ENCODE results near the gene CFB. TPM values are rescaled to one million over a fixed set of nuclear protein-coding genes. Genes with fewer than 3 reads are reported as not detected.

The CFB gene
- total and polyA plus RNA-seq, 2 of the 4 experiments (the other 2 are of a cell fraction) = 1.8 to 6.1 TPM

DNA sequence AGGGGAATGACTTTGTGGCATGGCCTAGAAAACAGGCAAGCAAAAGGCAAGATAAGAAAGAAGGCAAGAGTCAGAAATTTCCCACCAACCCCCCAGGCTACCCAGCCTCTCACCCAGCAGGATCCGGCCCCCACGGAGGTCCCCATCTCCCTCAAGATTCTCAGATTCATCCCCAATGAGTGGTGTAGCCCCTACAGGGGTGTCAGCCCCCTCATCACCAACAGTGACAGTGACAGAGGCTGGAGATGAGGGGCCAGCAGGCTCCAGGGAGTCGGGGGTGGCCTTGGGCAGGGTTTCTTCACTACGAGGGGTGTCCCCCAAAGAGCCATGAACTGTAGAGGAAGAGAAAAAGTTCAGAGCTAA, 49.4 kb upstream of the CFB start:
- WGBS, 2 experiments (ENCODE audit: extremely low coverage in 2 of 2, insufficient read length in 1 of 2) = 53% methylated on average over 2 of the region's 4 CpGs; no CpG with 5 or more reads in 1 of the 2 experiments
- no peak overlapping the region for H4K5ac ChIP-seq (ENCODE audit: low read depth, low read length)
- dilution Hi-C loops (cut with HindIII; ENCODE audit: low sequenced_read_pairs, unreplicated experiment) (no loop called here), intact Hi-C loops (cut with micrococcal nuclease) (no loop called here), in situ Hi-C loops (cut with MboI; ENCODE audit: low sequenced_read_pairs) (no loop called here)
- H3K14ac ChIP-seq (replicated peaks; ENCODE audit: low read depth, low read length) = peak overlapping the region; percentile 64; the same call in 1 of the 2 replicates
- no peak overlapping the region for H2BK5ac ChIP-seq (ENCODE audit: low read depth, low read length, poor library complexity, severe bottlenecking)
- TF ChIP-seq, protein P1, sequence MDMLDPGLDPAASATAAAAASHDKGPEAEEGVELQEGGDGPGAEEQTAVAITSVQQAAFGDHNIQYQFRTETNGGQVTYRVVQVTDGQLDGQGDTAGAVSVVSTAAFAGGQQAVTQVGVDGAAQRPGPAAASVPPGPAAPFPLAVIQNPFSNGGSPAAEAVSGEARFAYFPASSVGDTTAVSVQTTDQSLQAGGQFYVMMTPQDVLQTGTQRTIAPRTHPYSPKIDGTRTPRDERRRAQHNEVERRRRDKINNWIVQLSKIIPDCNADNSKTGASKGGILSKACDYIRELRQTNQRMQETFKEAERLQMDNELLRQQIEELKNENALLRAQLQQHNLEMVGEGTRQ (IDR thresholded peaks at IDR 0.05; ENCODE audit: low read depth, low read length) = no peak
- TF ChIP-seq SMC3 (IDR thresholded peaks at IDR 0.05; ENCODE audit: low read depth, low read length) = no peak
- no peak for TF ChIP-seq RFX5 (IDR thresholded peaks at IDR 0.05; ENCODE audit: low read depth, low read length)
- TF ChIP-seq BHLHE40 (IDR thresholded peaks at IDR 0.05; ENCODE audit: low read depth, low read length) = no peak
- no peak for TF ChIP-seq NFE2L2 (IDR thresholded peaks at IDR 0.05; ENCODE audit: low read depth, low read length)
- TF ChIP-seq, protein P2, sequence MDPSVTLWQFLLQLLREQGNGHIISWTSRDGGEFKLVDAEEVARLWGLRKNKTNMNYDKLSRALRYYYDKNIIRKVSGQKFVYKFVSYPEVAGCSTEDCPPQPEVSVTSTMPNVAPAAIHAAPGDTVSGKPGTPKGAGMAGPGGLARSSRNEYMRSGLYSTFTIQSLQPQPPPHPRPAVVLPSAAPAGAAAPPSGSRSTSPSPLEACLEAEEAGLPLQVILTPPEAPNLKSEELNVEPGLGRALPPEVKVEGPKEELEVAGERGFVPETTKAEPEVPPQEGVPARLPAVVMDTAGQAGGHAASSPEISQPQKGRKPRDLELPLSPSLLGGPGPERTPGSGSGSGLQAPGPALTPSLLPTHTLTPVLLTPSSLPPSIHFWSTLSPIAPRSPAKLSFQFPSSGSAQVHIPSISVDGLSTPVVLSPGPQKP (IDR thresholded peaks at IDR 0.05; ENCODE audit: borderline replicate concordance, low read depth, low read length) = no peak
- no peak for TF ChIP-seq MAZ (IDR thresholded peaks at IDR 0.05; ENCODE audit: borderline replicate concordance, low read depth, low read length)
- no peak for TF ChIP-seq RCOR1 (IDR thresholded peaks at IDR 0.05; ENCODE audit: insufficient replicate concordance, low read length)
- TF ChIP-seq CHD1 (IDR thresholded peaks at IDR 0.05; ENCODE audit: low read depth, low read length) = no peak
- TF ChIP-seq FOS (IDR thresholded peaks at IDR 0.05; ENCODE audit: low read depth, low read length) = no peak
- no peak for TF ChIP-seq MXI1 (IDR thresholded peaks at IDR 0.05; ENCODE audit: borderline replicate concordance, low read depth, low read length)
- TF ChIP-seq, protein P3, sequence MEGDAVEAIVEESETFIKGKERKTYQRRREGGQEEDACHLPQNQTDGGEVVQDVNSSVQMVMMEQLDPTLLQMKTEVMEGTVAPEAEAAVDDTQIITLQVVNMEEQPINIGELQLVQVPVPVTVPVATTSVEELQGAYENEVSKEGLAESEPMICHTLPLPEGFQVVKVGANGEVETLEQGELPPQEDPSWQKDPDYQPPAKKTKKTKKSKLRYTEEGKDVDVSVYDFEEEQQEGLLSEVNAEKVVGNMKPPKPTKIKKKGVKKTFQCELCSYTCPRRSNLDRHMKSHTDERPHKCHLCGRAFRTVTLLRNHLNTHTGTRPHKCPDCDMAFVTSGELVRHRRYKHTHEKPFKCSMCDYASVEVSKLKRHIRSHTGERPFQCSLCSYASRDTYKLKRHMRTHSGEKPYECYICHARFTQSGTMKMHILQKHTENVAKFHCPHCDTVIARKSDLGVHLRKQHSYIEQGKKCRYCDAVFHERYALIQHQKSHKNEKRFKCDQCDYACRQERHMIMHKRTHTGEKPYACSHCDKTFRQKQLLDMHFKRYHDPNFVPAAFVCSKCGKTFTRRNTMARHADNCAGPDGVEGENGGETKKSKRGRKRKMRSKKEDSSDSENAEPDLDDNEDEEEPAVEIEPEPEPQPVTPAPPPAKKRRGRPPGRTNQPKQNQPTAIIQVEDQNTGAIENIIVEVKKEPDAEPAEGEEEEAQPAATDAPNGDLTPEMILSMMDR (conservative IDR thresholded peaks at IDR 0.05; ENCODE audit: low read depth, low read length) = no peak
- TF ChIP-seq CEBPB (IDR thresholded peaks at IDR 0.05; ENCODE audit: low read depth, low read length) = no peak
- TF ChIP-seq POLR2A (IDR thresholded peaks at IDR 0.05; ENCODE audit: low read depth, low read length) = no peak
- TF ChIP-seq RAD21 (IDR thresholded peaks at IDR 0.05; ENCODE audit: low read length) = no peak
- TF ChIP-seq MAFK (IDR thresholded peaks at IDR 0.05; ENCODE audit: low read depth, low read length) = no peak
- no peak overlapping the region for H2BK120ac ChIP-seq (ENCODE audit: low read depth, low read length)
- 0 out of 2 replicates have a peak overlapping the region, but pooled peaks have one; percentile 15 for H4K91ac ChIP-seq (ENCODE audit: insufficient read depth, low read depth, low read length)
- H3K18ac ChIP-seq (ENCODE audit: low read depth, low read length) = no peak overlapping the region
- POLR2A ChIA-PET (ENCODE audit: unreplicated experiment) = no interaction called here
- 0 out of 2 replicates have a peak overlapping the region, but pooled peaks have one; percentile 1 for H3K56ac ChIP-seq (ENCODE audit: extremely low read depth, insufficient read depth, low read length)
- H3K9me3 ChIP-seq (ENCODE audit: control insufficient read depth, insufficient read depth, low read length) = no peaks in the 10 kb centered on the region
- H4K8ac ChIP-seq (ENCODE audit: low read depth in 2 of 2, low read length in 2 of 2) = peak overlapping the region in 1 of 2 experiments; percentile 31; a peak in 1 of 4 replicates
- DNase-seq (no peak), ATAC-seq (ENCODE audit: low read depth) (no peak)
- H3K23ac ChIP-seq (ENCODE audit: low read depth, low read length) = peak overlapping the region; percentile 59; the same call in 1 of the 2 replicates
- peaks cover 30% of the 10 kb centered on the region for H3K36me3 ChIP-seq (ENCODE audit: control insufficient read depth, insufficient read depth, low read length)
- H4K20me1 ChIP-seq (ENCODE audit: insufficient read depth, low read length) = peaks cover 7% of the 10 kb centered on the region
- H2AFZ ChIP-seq (replicated peaks; ENCODE audit: low read length, poor library complexity) = peak overlapping the region; percentile 93
- H3K4me3 ChIP-seq (ENCODE audit: insufficient read depth, low read depth, low read length) = peak overlapping the region; percentile 92
- peak overlapping the region; percentile 46 for H3K4ac ChIP-seq (ENCODE audit: low read depth, low read length)
- H3K4me1 ChIP-seq (ENCODE audit: control insufficient read depth, insufficient read depth, low read length) = peaks cover 8% of the 10 kb centered on the region
- no TSS peak for BruUV-seq (replicated peaks)
- H3K9me1 ChIP-seq (ENCODE audit: insufficient read depth, low read length) = no peaks in the 10 kb centered on the region; the same call in 1 of the 2 replicates
- H3K79me1 ChIP-seq (ENCODE audit: low read depth in 1 of 2, low read length in 2 of 2) = peaks cover 28 to 57% of the 10 kb centered on the region in 2 experiments
- peak overlapping the region; percentile 17; the same call in 1 of the 2 replicates for H2AK5ac ChIP-seq (ENCODE audit: low read depth, low read length)
- H3K27ac ChIP-seq (ENCODE audit: insufficient read depth, low read length) = peak overlapping the region; percentile 67
- peak overlapping the region; percentile 92 for H3K4me2 ChIP-seq (ENCODE audit: low read depth, low read length)
- no peak overlapping the region for H2BK20ac ChIP-seq (ENCODE audit: low read depth, low read length)
- H3K27me3 ChIP-seq (ENCODE audit: control insufficient read depth, insufficient read depth, low read length) = no peaks in the 10 kb centered on the region
- H3K9ac ChIP-seq (ENCODE audit: low read depth, low read length) = peak overlapping the region; percentile 44
- H2AK9ac ChIP-seq (replicated peaks; ENCODE audit: low read depth, low read length, poor library complexity) = peak overlapping the region; percentile 6
- CTCF ChIA-PET = no interaction called here
- no peak overlapping the region for H2BK15ac ChIP-seq (ENCODE audit: low read depth, low read length)

All from IMR-90 (cell line).